ENCODE results near the gene WHAMM.
A peak's percentile ranks its signal among the peaks of the same experiment; 100 is the strongest.
"Not testable (repeated sequence)": the region's sequence is repeated elsewhere in the genome, so short reads cannot be mapped to it uniquely, and the experiment has no call there.

WHAMM gene

GRCh38 chr15:82798531-82799166, 10.8 kb upstream of the WHAMM start:
- intact Hi-C loops (cut with DNase I): no loop called here
- no peak for DNase-seq

DNA sequence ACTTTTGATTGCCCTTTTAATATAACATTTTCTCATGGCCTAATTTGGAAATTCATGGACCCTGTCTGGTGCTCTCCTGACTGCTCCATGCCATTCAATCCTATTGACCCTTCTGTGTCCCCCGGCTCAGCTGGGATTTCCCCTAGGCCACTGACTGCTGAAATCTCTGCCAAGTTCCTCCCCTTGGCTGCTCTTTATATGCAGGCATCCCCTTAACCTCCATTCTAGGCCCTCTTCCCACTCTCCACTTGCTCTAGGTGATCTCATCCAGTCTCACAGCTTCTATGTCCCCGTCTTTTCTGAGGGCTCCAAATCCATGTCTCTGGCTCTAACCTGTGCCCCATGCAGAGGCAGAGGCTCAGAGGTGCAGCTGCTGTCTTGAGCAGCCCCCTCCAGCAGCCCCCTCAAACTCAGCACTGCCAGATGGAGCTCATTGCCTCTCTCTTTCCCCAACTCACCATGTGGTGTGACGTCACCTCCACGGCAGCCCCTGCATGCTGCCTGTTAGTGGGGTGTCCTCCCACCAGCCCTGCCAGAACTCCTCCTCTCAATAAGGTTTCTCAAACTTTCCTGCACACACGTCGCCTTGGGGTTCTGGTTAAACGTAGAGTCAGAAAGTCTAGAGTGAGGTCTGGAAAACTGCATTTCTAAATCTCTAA, 10.1 kb upstream of the WHAMM start:
- intact Hi-C loops (cut with DNase I): no loop called here
- DNase-seq: no peak

GRCh38 chr15:82802497-82802896, 6.9 kb upstream of the WHAMM start:
- intact Hi-C loops (cut with DNase I): no loop called here
- no peak for DNase-seq

- intact Hi-C loops (cut with DNase I): no loop called here
- no peak for DNase-seq
These were observed 5.4 kb upstream of the WHAMM start for GRCh38 chr15:82803793-82804574.

GRCh38 chr15:82804575-82804949, 4.9 kb upstream of the WHAMM start:
- no peak for DNase-seq
- intact Hi-C loops (cut with DNase I): no loop called here

- intact Hi-C loops (cut with DNase I): loop anchor here (5.0 kb wide), 1 partner anchor 54 kb away; no protein-coding TSS in a partner anchor
- peak in 2 of 42 donors; percentile 8 to 12 for DNase-seq
These were observed 3.4 kb upstream of the WHAMM start, which contains the start of gene FSD2 for GRCh38 chr15:82805994-82806406. Gene FSD2, minus strand, starts transcription at chr15:82806069. Its CDS starts 18,679 bp downstream, at chr15:82787390.

- no peak for DNase-seq
- intact Hi-C loops (cut with DNase I): loop anchor here (5.0 kb wide), 1 partner anchor 56 kb away; no protein-coding TSS in a partner anchor
These were observed 1.4 kb upstream of the WHAMM start for GRCh38 chr15:82807920-82808633.

DNA sequence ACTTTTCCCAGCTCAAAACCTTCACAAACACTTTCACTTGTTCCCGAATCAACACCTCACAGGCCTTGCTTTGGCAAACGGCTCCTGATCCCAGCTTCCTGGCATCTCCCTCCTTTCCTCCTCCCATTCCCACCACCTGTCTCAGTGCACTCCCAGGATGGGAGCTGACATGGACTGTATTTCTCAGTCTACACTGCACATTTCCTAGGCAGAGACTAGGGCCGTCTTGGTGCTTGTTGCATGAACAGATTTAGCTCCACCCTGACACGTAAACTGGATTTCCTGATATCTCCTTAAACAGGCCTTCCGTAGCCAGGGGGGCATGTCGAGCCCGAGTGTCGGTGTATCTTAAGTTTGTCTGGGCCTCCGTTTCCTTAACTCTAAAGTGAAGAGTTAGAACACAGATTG, 790 bp upstream of the WHAMM start:
- intact Hi-C loops (cut with DNase I): loop anchor here (5.0 kb wide), 1 partner anchor 56 kb away; no protein-coding TSS in a partner anchor
- no peak for DNase-seq

DNA sequence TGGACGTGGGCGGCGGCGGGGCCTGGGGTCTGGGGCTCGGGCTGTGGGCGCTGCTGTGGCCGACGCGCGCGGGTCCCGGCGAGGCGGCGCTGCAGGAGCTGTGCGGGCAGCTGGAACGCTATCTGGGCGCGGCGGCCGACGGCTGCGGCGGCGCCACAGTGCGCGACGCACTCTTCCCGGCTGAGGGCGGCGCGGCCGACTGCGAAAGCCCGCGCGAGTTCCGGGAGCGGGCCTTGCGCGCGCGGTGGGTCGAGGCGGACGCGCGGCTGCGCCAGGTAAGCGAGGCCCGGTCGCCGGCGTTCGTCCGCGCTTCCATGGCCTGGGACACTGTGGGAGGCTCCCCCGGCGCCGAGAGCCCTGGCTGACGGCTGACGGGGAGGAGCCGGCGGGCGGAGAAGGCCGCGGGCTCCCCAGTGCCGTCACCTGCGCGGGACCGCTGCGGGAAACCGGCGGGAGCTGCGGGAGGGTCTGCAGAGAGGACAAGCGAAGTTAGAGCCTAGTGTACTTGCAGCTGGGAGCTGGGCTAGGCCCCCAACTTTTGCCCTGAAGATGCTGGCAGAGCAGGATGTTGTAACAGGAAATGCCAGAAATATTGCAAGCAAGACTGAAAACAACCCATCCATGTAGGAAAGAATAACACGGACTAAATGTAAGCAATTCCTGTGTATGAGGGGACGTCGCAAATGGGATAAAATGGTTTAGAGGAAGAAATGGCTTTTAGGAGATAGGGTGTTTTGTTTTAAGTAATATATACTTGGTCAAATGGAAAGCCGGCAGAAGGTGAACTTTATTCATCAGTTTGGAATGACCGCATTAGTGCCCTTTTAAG, 847 bp downstream of the WHAMM start:
- DNase-seq: peak in 29 of 42 donors; percentile 5 to 72 (median 36)
- intact Hi-C loops (cut with DNase I): no loop called here

DNA sequence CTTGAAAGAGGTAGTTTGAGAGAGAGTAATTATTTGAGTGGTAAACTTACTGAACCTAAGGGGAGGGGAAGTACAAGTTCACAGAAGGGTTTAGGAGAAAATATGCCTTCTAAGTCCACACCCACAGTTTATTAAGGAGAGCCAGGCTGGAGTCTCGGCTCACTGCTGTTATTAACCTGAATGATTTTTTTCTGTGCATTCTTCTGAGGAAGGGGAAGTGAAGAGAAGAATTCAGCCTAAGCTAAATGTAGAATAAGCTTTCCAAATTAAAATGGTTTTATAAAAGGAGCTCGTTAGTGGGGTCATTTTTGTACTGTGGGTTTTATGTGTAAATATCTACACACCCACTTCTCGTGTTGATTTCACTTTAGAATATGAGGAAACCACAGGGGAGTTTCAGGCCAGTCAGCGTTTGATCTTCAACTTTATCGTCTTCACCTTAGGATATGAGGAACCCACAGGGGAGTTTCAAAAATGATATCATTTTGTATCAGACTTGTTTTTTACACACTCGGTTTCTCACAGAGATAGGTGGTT, 1.5 kb downstream of the WHAMM start:
- intact Hi-C loops (cut with DNase I): no loop called here

GRCh38 chr15:82812994-82813393, 3.6 kb downstream of the WHAMM start:
- DNase-seq: no peak
- intact Hi-C loops (cut with DNase I): no loop called here

More for the DNA sequence above, 1.5 kb downstream of the WHAMM start:
- no peak for DNase-seq

GRCh38 chr15:82820128-82820527, 10.7 kb downstream of the WHAMM start:
- intact Hi-C loops (cut with DNase I): no loop called here

DNA sequence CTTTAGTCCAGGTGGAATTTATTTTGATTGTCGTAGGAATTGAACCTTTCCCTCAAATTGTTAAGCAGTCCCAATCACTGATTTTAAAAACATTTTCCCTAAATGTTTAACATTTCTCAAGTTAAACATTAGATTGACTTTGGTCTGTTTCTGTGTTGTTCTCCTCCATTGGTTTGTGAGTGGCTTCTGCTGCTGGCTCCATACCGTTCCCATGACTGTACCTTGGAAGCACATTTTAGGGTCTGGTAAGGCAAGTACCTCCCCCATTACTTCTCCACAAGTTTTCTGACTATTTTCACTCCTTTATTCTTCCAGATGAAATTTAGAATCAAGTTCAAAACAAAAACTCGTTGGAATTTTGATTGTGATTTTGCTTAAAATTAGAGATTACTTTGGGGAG, 12.0 kb downstream of the WHAMM start:
- DNase-seq; intact Hi-C loops (cut with DNase I): not testable (repeated sequence)

More at GRCh38 chr15:82820128-82820527, 10.7 kb downstream of the WHAMM start:
- no peak for DNase-seq

- intact Hi-C loops (cut with DNase I); DNase-seq: not testable (repeated sequence)
These were observed 12.4 kb downstream of the WHAMM start for GRCh38 chr15:82821851-82822250.

GRCh38 chr15:82823049-82823448, 13.6 kb downstream of the WHAMM start:
- DNase-seq: no peak
- intact Hi-C loops (cut with DNase I): no loop called here

DNA sequence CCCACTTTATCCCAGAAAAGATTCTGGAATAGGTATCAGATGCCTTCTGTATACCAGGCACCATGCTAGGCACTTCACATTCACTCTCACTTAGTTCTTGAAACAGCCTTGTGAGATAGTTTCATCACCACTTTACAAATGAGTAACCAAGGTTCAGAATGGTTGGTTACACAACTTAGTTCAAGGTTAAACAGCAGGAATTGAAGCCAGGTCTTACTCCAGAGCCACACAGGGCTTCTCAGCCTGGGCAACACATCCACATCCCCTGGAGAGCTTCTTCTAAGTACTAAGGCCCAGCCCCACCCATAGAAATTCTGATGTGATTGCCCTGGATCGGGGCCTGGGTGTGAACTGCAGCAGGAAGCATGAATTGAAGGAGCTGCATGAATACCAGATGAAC, 18.6 kb downstream of the WHAMM start:
- DNase-seq: no peak
- intact Hi-C loops (cut with DNase I): no loop called here

DNA sequence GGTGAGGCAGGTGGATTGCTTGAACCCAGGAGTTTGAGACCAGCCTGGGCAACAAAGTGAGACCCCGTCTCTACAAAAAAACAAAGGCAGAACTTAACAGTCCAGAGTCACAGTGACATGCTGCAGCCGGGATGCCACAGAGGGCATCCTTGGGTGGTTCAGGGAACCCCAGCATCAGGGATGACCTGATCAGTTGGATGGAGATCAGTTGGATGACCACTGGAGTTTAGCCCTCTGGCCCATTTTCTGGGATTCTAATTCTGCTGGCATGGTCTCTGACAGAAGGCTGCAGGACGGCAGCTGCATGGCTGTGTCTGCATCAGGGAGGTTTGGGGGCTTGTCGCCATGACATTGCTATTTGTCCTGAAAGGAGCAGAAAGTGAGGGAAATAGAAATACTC, 19.8 kb downstream of the WHAMM start:
- DNase-seq: peak in 1 of 42 donors; percentile 21
- intact Hi-C loops (cut with DNase I): no loop called here
